Sigmoid colon (tissue), 7 donors: ENCODE measurements around the gene ASB5. TPM values are rescaled to one million over a fixed set of nuclear protein-coding genes. Genes with fewer than 3 reads are reported as not detected.

ENCODE experiments used
- DNase-seq: peaks from one replicate; pipeline ENCODE4 v3.0.0-alpha.2; 2019
- H3K27ac ChIP-seq, 4 donors: fragments of 200-600 bp; sonication (generic); one replicate each; pipeline ENCODE4 v1.5.1; 2016 to 2019; ENCODE audit warnings: mild to moderate bottlenecking in 1 of 4
- H3K27me3 ChIP-seq, 3 donors: fragments of 200-600 bp; sonication (generic); one replicate each; pipeline ENCODE4 v1.5.1; 2019; ENCODE audit warnings: mild to moderate bottlenecking in 1 of 3
- H3K36me3 ChIP-seq, 4 donors: fragments of 200-600 bp; sonication (generic); one replicate each; pipeline ENCODE4 v1.5.1; 2016 to 2019
- H3K4me1 ChIP-seq, 4 donors: fragments of 200-600 bp; sonication (generic); one replicate each; pipeline ENCODE4 v1.5.1; 2017 to 2019
- H3K4me3 ChIP-seq, 4 donors: fragments of 200-600 bp; sonication (generic); one replicate each; pipeline ENCODE4 v1.5.1; 2017 to 2019; ENCODE audit warnings: mild to moderate bottlenecking in 2 of 4, moderate library complexity in 1 of 4
- H3K9me3 ChIP-seq, 4 donors: fragments of 200-600 bp in 3 of 4; sonication (generic) in 3 of 4; one replicate each; pipeline versions ENCODE4 v1.5.1 to v1.6.1; 2013 to 2019
- EP300 ChIP-seq, 4 donors: sonication (generic); formaldehyde crosslinking; IDR thresholded peaks; one replicate each; pipeline ENCODE4 v1.6.1; 2017; ENCODE audit warnings: antibody characterized with exemption in 4 of 4
- POLR2A ChIP-seq, 2 donors: fragments of 450-650 bp; IDR thresholded peaks; one replicate each; pipeline ENCODE4 v1.6.1; 2016; ENCODE audit warnings: antibody characterized with exemption in 2 of 2, mild to moderate bottlenecking in 2 of 2, moderate library complexity in 2 of 2
- POLR2AphosphoS5 ChIP-seq, 4 donors: sonication (generic); formaldehyde crosslinking; IDR thresholded peaks; one replicate each; pipeline ENCODE4 v1.6.1; 2017; ENCODE audit warnings: antibody characterized with exemption in 4 of 4
- WGBS, 2 donors: extraction: QIAGEN DNeasy Blood & Tissue Kit; methylation state at CpG; one replicate each; pipeline ENCODE4 v1.1.7; 2013; 5-methylcytosine and 5-hydroxymethylcytosine counted together
- intact Hi-C: fragments of 100-400 bp; cut with DNase I; formaldehyde crosslinking; loops from one replicate; pipeline ENCODE4 v1.15.1; 2023
- polyA plus RNA-seq, 3 donors: library from polyadenylated mRNA; stranded (reverse); fragments of 200-250 nt; gene quantifications; one replicate each; pipeline ENCODE4 v1.2.3, GENCODE V29; 2013
- total RNA-seq, 4 donors: library from RNA; depleted of rRNA; stranded (reverse); fragments of >200 nt; gene quantifications; one replicate each; pipeline ENCODE4 v1.1.0, GENCODE V29; 2016
- TF ChIP-seq, protein P1 (sequence below), 4 experiments: fragments of 450-650 bp in 3 of 4; fragments of 200-600 bp in 1 of 4; IDR thresholded peaks; one replicate each; pipeline ENCODE4 v1.5.1; 2016 to 2019; ENCODE audit warnings: antibody characterized with exemption in 4 of 4, mild to moderate bottlenecking in 3 of 4, moderate library complexity in 2 of 4
- donor health status: healthy with polysubstance abuse.
- donor health status: Bipolar disorder and iron deficiency.
- donor health status: healthy.

ASB5 gene, protein sequence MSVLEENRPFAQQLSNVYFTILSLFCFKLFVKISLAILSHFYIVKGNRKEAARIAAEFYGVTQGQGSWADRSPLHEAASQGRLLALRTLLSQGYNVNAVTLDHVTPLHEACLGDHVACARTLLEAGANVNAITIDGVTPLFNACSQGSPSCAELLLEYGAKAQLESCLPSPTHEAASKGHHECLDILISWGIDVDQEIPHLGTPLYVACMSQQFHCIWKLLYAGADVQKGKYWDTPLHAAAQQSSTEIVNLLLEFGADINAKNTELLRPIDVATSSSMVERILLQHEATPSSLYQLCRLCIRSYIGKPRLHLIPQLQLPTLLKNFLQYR
- total RNA-seq (10 to 100 TPM; 14.3 to 69.2 (median 56.3) TPM), polyA plus RNA-seq (1 to 10 TPM in 1 of 3 donors, under 1 TPM in 1, not detected in 1; 0.29 to 1.8 TPM)

DNA sequence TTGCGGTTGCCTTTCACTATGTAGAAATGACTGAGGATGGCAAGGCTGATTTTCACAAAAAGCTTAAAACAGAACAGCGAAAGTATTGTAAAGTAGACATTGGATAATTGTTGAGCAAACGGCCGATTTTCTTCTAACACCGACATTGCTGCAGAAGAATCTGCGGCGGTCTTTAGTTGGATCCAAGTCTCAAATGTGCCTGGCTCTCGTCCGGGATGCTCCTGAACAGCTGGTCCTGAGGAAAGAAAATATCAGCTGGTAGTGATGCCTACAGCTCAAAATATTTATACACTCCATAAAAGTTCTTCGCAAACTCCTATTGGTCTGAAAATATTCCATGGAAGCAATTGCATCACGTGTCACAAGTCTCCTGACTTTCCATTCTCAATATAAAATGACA, at the start of gene ASB5:
Gene ASB5, minus strand, starts transcription at position 260 of the 400 bp plus-strand sequence. Its CDS starts 114 bp downstream, at position 146.
- no peaks in the 10 kb centered on the region for H3K27me3 ChIP-seq
- peak within 1 kb of the TSS; percentile 64 to 83 (median 72) for H3K27ac ChIP-seq
- no peaks in the 10 kb centered on the region for H3K9me3 ChIP-seq
- peaks cover 0 to 9% (median 5%) of the 10 kb centered on the region in 4 donors for H3K4me1 ChIP-seq
- WGBS, 2 donors, result 90% methylated on average over 11 of the region's 11 CpGs
- intact Hi-C loops, result no loop called here
- TF ChIP-seq, protein P1, sequence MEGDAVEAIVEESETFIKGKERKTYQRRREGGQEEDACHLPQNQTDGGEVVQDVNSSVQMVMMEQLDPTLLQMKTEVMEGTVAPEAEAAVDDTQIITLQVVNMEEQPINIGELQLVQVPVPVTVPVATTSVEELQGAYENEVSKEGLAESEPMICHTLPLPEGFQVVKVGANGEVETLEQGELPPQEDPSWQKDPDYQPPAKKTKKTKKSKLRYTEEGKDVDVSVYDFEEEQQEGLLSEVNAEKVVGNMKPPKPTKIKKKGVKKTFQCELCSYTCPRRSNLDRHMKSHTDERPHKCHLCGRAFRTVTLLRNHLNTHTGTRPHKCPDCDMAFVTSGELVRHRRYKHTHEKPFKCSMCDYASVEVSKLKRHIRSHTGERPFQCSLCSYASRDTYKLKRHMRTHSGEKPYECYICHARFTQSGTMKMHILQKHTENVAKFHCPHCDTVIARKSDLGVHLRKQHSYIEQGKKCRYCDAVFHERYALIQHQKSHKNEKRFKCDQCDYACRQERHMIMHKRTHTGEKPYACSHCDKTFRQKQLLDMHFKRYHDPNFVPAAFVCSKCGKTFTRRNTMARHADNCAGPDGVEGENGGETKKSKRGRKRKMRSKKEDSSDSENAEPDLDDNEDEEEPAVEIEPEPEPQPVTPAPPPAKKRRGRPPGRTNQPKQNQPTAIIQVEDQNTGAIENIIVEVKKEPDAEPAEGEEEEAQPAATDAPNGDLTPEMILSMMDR (IDR thresholded peaks at IDR 0.05), result no peak
- TF ChIP-seq POLR2AphosphoS5 (IDR thresholded peaks at IDR 0.05), result peak in 2 of 4 donors; percentile 16 to 17
- H3K36me3 ChIP-seq, result no peaks in the 10 kb centered on the region
- no peak for DNase-seq
- peak within 1 kb of the TSS in 2 of 4 donors; percentile 3 to 29 for H3K4me3 ChIP-seq

DNA sequence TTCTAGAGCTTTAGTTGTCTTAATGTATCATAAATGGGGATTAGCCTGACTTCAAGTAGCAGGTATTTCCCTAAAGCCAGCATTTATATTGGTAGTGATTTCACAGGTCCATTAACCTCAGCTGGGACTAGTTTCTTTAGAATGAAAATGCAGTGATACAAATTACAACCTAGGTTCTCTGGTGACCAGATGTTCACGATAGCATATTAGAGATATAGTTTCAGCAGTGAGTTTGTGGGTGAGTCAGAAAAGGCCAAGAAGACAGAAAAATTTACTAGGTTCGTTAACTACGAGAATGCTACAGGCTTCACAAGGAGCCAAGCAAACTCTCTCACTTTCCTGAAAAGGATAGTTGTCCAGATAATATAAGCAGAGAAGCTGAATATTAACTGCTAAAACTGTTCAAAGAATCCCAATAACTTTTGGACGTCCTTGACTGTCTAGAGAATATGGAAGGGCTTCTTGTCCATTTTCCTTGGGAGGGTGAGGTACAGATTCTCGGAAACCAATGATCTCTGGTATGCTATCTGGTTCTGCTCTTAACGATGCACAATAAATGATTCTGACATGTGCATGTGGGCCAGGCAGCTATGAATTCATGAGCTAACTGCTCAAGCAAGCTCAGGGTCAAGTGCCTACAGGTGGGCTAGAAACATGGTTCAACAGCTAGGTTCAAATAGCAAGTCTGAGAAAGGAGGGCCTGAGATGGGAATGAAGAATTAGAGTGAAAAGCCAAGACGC, 44.7 kb upstream of the ASB5 start:
- Histone ChIP-seq H3K9me3 (no peaks in the 10 kb centered on the region), H3K4me1 (peaks cover 0 to 32% (median 14%) of the 10 kb centered on the region in 4 donors), H3K27ac (peak overlapping the region in 3 of 4 donors; percentile 43 to 71 (median 63)), H3K4me3 (no peak overlapping the region), H3K36me3 (no peaks in the 10 kb centered on the region), H3K27me3 (no peaks in the 10 kb centered on the region)
- WGBS, 2 donors, result 81 to 83% methylated on average over 7 of the region's 7 CpGs
- no peak for TF ChIP-seq EP300 (IDR thresholded peaks at IDR 0.05)
- TF ChIP-seq, protein P1 (IDR thresholded peaks at IDR 0.05), result no peak
- TF ChIP-seq POLR2AphosphoS5 (IDR thresholded peaks at IDR 0.05), result no peak
- TF ChIP-seq POLR2A (IDR thresholded peaks at IDR 0.05), result no peak
- DNase-seq, result no peak
- intact Hi-C loops, result no loop called here

DNA sequence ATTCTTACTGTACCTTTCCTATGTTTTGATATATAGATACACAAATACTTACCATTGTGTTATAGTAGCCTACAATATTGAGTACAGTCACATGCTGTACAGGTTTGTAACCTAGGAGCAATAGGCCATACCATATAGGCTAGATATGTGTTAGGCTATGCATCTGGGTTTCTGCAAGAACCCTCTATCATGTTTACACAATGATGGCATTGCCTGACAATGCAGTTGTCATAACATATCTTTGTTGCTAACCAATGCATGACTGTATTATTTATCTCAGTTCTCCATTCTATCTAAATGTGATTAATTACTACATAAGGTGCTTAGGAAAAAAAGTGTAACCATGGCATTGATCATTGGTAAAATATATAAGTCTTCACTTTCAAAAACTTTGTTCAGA, 40.8 kb upstream of the ASB5 start:
- peaks cover 0 to 22% (median 9%) of the 10 kb centered on the region in 4 donors for H3K4me1 ChIP-seq
- DNase-seq, result no peak
- H3K4me3 ChIP-seq, result no peak overlapping the region
- H3K9me3 ChIP-seq, result no peaks in the 10 kb centered on the region
- intact Hi-C loops, result no loop called here
- no peaks in the 10 kb centered on the region for H3K27me3 ChIP-seq
- TF ChIP-seq POLR2AphosphoS5 (IDR thresholded peaks at IDR 0.05) (no peak), EP300 (IDR thresholded peaks at IDR 0.05) (no peak), POLR2A (IDR thresholded peaks at IDR 0.05) (no peak)
- TF ChIP-seq, protein P1 (IDR thresholded peaks at IDR 0.05), result no peak
- no peak overlapping the region for H3K27ac ChIP-seq
- no peaks in the 10 kb centered on the region for H3K36me3 ChIP-seq

DNA sequence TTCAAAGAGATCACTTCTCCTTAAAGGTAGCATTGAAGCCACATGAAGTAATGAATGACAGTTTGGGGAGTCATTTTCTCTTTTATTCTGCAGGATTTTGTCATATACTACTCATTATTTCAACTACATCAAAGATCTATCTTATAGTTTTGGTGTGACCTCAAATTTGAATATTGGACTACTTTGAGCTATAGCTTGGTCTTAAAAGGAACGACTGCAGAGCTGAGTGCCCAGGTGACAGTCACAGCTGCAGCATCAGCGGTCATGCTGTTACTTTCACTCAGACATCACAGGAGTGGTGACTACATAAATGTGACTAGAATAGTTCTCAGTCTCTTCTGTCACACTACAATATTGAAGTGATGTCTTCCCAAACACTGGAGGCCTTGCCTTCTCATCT, 40.0 kb upstream of the ASB5 start:
- 80 to 85% methylated on average over 2 of the region's 2 CpGs for WGBS, 2 donors
- no peak overlapping the region for H3K4me3 ChIP-seq
- peaks cover 0 to 15% (median 8%) of the 10 kb centered on the region in 4 donors for H3K4me1 ChIP-seq
- H3K27me3 ChIP-seq, result no peaks in the 10 kb centered on the region
- H3K36me3 ChIP-seq, result no peaks in the 10 kb centered on the region
- H3K27ac ChIP-seq, result no peak overlapping the region
- no peak for TF ChIP-seq EP300 (IDR thresholded peaks at IDR 0.05)
- TF ChIP-seq, protein P1 (IDR thresholded peaks at IDR 0.05), result no peak
- no peak for TF ChIP-seq POLR2A (IDR thresholded peaks at IDR 0.05)
- TF ChIP-seq POLR2AphosphoS5 (IDR thresholded peaks at IDR 0.05), result no peak
- intact Hi-C loops, result no loop called here
- no peak for DNase-seq
- H3K9me3 ChIP-seq, result no peaks in the 10 kb centered on the region
